8988T (cell line): ENCODE results near the gene CDK19.

ENCODE experiments used
- DNase-seq: peaks from one replicate; pipeline ENCODE4 v3.0.0; 2011

The CDK19 gene

GRCh38 chr6:110654096-110654820 lies 161.0 kb downstream of the CDK19 start:
- DNase-seq: no peak

DNA sequence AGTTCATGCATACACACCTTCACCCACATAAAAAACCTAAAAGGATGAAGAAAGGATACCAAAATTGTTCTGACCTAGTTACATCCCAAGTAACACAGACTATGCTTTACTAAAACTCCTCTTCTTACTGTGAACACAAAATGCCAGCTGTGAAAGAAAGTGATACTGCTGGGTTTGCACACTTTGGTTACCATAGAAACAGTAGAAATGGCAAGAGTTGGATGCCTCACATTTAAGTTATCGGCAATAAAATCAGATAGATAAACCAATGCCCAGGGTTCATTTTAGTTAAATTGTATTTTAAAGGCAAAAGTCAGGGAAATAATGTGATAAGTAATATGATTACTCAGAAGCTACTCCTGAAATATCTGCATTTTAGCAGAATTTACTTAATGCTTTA lies 161.9 kb downstream of the CDK19 start:
- DNase-seq: no peak

- no peak for DNase-seq
Observed at GRCh38 chr6:110652520-110652919, 162.7 kb downstream of the CDK19 start.

GRCh38 chr6:110650755-110651154 lies 164.5 kb downstream of the CDK19 start:
- no peak for DNase-seq

DNA sequence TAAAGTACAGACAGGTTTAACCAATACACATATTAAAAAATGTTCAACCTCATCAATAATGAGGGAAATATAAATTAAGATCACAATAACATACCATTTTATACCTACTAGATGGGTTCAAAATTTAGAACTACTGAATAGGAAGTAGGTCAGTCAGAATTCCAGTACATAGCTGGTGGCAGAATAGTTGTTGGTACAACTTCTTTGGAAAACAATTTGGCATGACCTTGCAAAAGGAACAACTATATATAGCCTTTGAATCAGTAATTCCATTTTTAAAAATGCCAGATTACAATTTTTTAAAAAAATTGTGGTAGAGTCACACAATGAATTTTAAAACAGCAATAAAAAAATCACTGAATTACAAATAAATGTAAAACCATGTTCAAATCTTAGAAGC lies 165.6 kb downstream of the CDK19 start:
- no peak for DNase-seq

GRCh38 chr6:110646951-110647910 lies 168.0 kb downstream of the CDK19 start:
- DNase-seq: no peak

GRCh38 chr6:110646419-110646698 lies 168.9 kb downstream of the CDK19 start:
- DNase-seq: no peak

- no peak for DNase-seq
Observed at GRCh38 chr6:110645685-110646418, 169.4 kb downstream of the CDK19 start.

DNA sequence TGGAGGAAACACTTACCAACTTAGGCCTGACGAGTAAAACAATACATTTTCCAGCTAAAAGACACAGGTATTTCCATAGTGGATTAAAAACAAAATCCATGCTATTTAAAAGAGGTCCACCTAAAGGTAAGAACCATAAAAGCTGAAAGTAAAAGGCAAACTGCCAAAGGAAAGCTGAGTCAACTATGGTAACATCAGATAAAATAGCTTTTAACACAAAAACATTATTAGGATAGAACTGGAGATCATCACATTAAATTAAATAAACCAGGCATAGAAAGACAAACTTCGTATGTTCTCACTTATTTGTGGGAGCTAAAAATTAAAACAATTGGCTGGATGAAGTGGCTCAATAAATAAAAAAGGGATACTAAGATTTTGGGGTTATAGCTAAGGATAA lies 172.1 kb downstream of the CDK19 start:
- no peak for DNase-seq

DNA sequence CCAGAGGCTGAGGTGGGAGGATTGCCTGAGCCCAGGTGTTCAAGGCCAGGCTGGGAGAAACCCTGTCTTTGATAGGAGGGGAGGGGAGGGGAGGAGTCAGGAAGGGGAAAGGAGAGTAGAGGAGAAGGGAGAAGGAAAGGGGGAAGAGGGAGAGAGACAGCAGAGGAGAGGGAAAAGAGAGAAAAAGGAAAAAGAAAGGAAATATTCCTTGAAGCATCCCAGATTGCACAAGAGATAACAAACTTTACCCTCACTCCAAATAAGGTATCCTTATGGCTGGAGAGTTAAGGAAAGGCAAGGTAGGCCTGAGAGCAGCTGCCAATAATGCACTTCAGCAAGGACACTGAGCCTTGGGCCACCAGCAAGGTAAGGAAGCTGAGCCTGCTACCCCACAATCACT lies 172.6 kb downstream of the CDK19 start:
- no peak for DNase-seq

DNA sequence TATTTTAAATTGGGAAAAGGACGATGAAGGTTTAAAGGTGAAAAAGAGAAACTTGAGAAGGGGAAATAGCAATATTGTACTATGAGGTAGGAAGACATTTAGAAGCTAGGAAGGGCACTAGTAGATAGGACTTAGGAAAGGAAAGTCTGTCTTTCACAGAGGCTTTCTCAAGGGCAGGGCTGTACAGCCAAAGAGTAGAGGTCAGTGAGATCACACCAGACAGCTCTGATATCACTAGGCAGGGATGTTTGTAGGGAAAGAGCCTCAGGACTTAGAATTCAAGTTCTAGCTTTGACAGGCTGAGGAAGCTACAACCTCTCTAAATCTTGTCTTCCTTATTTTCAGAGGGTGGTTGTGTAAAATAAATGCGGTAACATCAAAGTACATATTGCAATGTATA lies 178.5 kb downstream of the CDK19 start:
- DNase-seq: no peak

DNA sequence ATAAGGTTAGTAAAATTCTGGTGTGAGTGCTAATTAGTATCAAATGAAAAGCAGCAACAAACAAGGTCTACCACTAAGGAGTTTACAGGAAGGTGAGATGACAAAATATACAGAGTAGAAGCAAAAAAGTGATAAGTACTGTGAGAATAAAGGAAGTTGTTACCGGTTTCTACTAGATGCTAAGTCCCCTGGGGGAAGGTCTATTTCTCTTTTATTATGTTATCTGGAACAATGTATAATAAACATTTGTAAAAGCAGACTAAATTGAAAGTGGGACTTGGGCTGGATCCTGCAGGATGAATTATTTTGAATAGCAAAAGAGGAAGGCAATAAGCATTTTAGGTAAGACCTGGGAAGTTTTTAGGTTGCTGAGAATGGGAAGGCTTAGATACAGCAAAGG lies 180.2 kb downstream of the CDK19 start:
- DNase-seq: no peak

DNA sequence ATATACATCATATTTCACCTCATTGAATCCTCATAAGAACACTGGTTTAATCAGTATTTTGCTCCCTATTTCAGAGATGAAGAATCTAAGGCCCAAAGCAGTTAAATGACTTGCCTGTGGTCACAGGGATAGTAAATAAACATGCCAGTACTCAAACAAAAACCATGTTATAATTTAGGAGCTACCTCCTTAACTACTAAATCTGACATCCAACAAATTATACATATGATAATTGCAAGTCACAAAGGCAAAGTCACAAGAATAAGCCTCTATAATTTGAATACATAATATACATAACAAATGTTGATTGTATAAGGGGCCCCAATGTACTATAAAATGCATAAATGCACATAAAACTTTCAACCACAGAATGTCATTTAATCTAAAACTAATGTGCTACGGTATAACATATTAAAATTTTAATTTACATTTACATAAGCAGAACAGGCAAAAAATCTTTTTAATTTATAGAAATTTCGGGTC lies 181.5 kb downstream of the CDK19 start:
- DNase-seq: no peak

DNA sequence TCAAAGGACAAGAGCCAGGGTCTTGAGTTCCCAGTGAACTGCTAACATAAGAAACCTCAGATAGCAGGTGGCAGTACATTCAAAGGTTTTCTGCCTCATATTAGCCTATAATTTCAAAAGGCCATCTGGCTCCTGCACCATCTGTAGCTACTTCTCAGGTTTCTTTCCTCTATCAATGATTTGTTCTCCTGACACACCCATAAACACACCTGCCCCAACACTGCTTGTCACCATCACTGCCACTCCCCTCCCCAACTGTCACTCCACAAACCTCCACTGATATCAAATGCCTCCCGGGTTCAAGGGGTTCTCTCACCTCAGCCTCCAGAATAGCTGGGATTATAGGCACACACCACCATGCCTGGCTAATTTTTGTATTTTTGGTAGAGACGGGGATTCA lies 186.1 kb downstream of the CDK19 start:
- DNase-seq: no peak

DNA sequence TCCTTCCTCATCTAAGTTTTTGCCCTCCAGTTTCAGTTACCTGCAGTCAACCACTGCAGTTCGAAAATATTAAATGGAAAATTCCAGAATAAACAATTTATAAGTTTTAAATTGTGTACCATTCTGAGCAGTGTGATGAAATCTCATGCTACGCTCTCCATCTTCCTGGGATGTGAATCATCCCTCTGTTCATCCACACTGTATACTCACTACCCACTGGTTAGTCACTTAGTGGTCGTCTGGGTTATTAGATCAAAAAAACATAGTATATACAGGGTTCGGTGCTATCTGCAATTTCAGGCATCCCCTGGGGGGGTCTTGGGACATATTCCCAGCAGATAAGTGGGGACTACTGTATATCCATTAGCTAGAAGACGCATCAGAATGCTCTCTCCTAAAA lies 186.9 kb downstream of the CDK19 start:
- no peak for DNase-seq

DNA sequence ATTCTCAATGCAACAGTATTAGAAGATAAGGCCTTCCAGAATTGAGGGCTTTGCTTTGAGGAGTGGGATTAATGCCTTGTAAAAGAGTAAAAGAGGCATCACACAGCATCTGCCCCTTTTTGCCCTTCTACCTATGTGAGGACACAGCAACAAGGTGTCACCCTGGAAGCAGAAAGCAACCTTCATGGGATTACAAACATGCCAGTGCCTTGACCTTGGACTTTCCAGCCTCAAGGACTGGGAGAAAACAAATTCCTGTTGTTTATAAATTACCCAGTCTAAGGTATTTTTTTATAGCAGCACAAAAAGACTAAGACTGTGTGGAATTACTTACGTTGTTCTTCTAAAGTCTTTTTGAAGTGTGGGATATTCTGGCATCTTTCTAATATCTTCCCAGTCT lies 188.8 kb downstream of the CDK19 start:
- DNase-seq: no peak

- DNase-seq: no peak
Observed at GRCh38 chr6:110625883-110626282, 189.4 kb downstream of the CDK19 start.

- no peak for DNase-seq
Observed at GRCh38 chr6:110622912-110623578, 192.2 kb downstream of the CDK19 start.

GRCh38 chr6:110621061-110621460 lies 194.2 kb downstream of the CDK19 start:
- DNase-seq: no peak

GRCh38 chr6:110620065-110620464 lies 195.2 kb downstream of the CDK19 start:
- no peak for DNase-seq

DNA sequence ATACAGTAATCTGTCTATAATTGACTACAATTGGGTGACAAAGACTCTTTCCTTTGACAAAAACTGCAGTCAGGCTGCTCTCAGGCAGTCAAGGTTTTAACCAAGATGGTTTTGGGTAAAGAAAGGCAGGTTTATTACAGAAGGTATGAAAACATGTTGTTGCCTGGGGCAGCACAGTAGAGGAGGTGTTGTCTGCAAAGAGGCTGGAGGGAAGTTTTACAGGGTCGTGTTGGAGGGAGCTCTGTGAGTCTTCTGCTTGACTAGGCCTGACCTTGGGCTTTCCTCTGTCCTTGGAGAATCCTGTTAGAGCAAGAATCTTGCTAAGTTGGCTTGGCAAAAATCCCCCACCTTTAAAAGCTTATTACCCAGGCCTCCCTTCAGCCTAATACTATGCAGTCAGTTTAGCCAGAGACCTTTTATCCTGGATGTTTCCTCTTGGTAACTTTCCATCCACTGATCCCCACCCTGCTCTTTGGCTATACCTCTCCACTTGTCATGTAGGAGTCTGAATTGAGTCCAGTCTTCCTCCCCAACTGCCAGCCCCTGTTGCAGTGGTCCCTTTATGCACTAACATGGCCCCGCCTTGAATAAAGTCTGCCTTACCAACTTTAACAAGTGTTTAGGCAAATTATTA lies 195.9 kb downstream of the CDK19 start:
- no peak for DNase-seq

DNA sequence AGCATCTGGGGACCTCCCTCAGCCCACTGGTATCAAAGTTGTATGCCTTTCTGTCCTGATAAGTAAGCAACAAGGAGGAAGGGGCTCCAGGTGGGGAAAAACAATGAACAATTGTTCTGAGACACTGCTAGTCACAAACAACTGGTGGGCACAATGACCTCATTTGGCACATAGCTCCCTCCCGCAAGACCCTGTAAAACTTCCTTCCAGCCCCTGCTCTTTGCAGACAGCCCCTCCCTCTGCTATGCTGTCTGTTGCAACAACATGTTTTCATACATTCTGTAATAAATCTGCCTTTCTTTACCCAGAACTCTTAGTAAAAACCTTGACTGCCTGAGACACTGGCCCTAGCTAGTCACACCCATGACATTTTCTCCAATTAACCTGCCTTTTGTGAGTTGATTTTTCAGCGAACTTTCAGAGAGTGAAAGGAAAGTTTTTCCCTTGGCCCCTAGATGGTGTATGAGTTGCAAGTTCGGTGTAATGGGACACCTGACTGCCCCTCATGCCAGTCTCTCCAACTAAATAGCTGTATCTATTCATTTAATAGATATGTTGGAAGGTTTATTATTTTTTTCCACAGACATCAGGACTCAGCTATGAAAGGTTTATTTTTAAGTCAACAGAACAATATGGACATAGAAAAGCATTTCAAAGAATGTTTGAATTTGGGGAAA lies 196.5 kb downstream of the CDK19 start:
- no peak for DNase-seq
